ENCODE measurements around the gene IRX3. TPM values are rescaled to one million over a fixed set of nuclear protein-coding genes. Genes with fewer than 3 reads are reported as not detected.
A peak's percentile ranks its signal among the peaks of the same experiment; 100 is the strongest.

Gene IRX3
- total RNA-seq, 4 donors from 2014 or later: 79.7 to 181 (median 150) TPM

- WGBS, 2 donors: 18 to 22% methylated on average over 44 of the region's 61 CpGs
- DNase-seq (ENCODE audit: low spot score in 2 of 2): peak in 1 of 2 donors; percentile 88
- TF ChIP-seq, protein P1, sequence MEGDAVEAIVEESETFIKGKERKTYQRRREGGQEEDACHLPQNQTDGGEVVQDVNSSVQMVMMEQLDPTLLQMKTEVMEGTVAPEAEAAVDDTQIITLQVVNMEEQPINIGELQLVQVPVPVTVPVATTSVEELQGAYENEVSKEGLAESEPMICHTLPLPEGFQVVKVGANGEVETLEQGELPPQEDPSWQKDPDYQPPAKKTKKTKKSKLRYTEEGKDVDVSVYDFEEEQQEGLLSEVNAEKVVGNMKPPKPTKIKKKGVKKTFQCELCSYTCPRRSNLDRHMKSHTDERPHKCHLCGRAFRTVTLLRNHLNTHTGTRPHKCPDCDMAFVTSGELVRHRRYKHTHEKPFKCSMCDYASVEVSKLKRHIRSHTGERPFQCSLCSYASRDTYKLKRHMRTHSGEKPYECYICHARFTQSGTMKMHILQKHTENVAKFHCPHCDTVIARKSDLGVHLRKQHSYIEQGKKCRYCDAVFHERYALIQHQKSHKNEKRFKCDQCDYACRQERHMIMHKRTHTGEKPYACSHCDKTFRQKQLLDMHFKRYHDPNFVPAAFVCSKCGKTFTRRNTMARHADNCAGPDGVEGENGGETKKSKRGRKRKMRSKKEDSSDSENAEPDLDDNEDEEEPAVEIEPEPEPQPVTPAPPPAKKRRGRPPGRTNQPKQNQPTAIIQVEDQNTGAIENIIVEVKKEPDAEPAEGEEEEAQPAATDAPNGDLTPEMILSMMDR (IDR thresholded peaks at IDR 0.05): no peak
- peak overlapping the region; percentile 33 for H3K4me3 ChIP-seq (ENCODE audit: low read depth, poor library complexity, severe bottlenecking)
- intact Hi-C loops (cut with DNase I; ENCODE audit: low total_unique reads): loop anchor here (10.0 kb wide), 1 partner anchor 647 kb away; the partner anchor contains the start of gene IRX5
Measured at GRCh38 chr16:54287131-54288029, 793 bp upstream of the IRX3 start.

DNA sequence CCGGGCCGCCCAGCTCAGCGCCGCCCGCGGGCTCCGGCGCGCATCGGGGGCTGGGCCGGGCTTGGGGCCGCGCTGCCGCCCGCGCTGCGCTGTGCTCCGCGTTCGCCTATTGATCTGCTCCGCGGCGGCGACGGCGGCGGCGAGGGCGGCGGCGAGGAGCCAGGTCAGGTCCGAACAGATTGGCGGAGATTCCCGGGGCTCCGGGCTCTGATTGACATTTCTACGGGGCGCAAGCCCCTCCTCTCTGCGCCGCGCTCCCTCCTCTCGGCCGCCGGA is 559 bp downstream of the IRX3 start:
- WGBS, 2 donors: 0% methylated on average over 12 to 43 of the region's 43 CpGs
- H3K4me3 ChIP-seq (ENCODE audit: low read depth, poor library complexity, severe bottlenecking): peak overlapping the region; percentile 75
- intact Hi-C loops (cut with DNase I; ENCODE audit: low total_unique reads): loop anchor here (10.0 kb wide), 1 partner anchor 649 kb away; the partner anchor contains the start of gene IRX5
- TF ChIP-seq, protein P1 (IDR thresholded peaks at IDR 0.05): no peak
- no peak for TF ChIP-seq POLR2A (IDR thresholded peaks at IDR 0.05)
- peak in 1 of 2 donors; percentile 95 for DNase-seq (ENCODE audit: low spot score in 2 of 2)

- WGBS, 2 donors: 0% methylated on average over 37 of the region's 77 CpGs; no CpG with 5 or more reads in 1 of the 2 donors
- peak; percentile 54 to 93 for DNase-seq (ENCODE audit: low spot score in 2 of 2)
- TF ChIP-seq, protein P1 (IDR thresholded peaks at IDR 0.05): no peak
- TF ChIP-seq POLR2A (IDR thresholded peaks at IDR 0.05): no peak
- intact Hi-C loops (cut with DNase I; ENCODE audit: low total_unique reads): loop anchor here (10.0 kb wide), 1 partner anchor 649 kb away; the partner anchor contains the start of gene IRX5
- peak overlapping the region; percentile 75 for H3K4me3 ChIP-seq (ENCODE audit: low read depth, poor library complexity, severe bottlenecking)
Measured at GRCh38 chr16:54285414-54286089, 1.0 kb downstream of the IRX3 start.

GRCh38 chr16:54284931-54285413 is 1.6 kb downstream of the IRX3 start:
- peak overlapping the region; percentile 75 for H3K4me3 ChIP-seq (ENCODE audit: low read depth, poor library complexity, severe bottlenecking)
- WGBS, 2 donors: 8 to 10% methylated on average over 33 to 42 of the region's 42 CpGs
- intact Hi-C loops (cut with DNase I; ENCODE audit: low total_unique reads): loop anchor here (5.0 to 10.0 kb wide), 2 partner anchors 93 to 650 kb away; partner anchors contain the start of gene IRX5
- DNase-seq (ENCODE audit: low spot score in 2 of 2): no peak
- TF ChIP-seq, protein P1 (IDR thresholded peaks at IDR 0.05): no peak
- TF ChIP-seq POLR2A (IDR thresholded peaks at IDR 0.05): no peak

DNA sequence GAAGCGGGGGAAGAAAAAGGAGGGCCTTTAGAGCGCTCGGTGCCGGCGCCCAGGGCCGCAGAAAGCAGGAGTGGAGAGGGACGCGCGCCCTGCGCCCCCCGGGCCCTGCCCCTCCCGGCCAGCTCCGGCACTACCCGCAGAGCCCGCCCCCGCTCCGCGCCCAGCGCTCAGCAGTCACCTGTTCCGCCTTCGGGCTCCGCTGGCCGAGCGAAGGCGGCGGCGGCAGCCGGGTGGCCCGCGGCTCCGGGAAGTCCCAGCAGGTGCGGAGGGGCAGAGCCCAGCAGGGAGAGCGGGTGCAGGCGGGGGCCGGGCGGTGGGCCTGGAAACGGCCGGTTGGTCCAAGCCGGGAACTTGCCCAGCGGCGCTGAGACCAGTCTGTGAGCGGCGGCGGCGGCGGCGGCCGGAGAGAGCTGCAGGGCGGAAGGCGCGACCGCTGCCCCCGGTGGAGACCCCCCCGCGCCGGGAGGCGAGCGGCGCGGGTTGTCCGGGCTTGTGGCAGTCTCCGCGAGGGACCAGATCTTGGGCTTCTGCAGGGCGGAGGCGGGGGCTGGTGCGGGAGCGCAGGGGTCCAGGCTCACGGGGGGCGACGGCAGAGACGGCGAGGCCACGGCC is 2.2 kb downstream of the IRX3 start:
- DNase-seq (ENCODE audit: low spot score in 2 of 2): peak in 1 of 2 donors; percentile 87
- peak overlapping the region; percentile 75 for H3K4me3 ChIP-seq (ENCODE audit: low read depth, poor library complexity, severe bottlenecking)
- no peak for TF ChIP-seq POLR2A (IDR thresholded peaks at IDR 0.05)
- TF ChIP-seq, protein P1 (IDR thresholded peaks at IDR 0.05): no peak
- intact Hi-C loops (cut with DNase I; ENCODE audit: low total_unique reads): loop anchor here (5.0 to 10.0 kb wide), 2 partner anchors 92 to 650 kb away; partner anchors contain the start of gene IRX5
- 17 to 25% methylated on average over 35 to 36 of the region's 73 CpGs for WGBS, 2 donors

All from lower leg skin (tissue), 4 donors.